HepG2 (cell line): Measurements from ENCODE around the gene STYK1. TPM values are rescaled to one million over a fixed set of nuclear protein-coding genes. Genes with fewer than 3 reads are reported as not detected.

ENCODE experiments used
- ATF7 ChIP-seq, 2 experiments: fragments of 450-650 bp in 1 of 2; sonication (generic) in 1 of 2; formaldehyde crosslinking in 1 of 2; IDR thresholded peaks; 2 replicates each; pipeline versions ENCODE4 v1.4.0 to v1.6.1; 2016 to 2020; ENCODE audit warnings: antibody characterized with exemption in 1 of 2, mild to moderate bottlenecking in 1 of 2, missing genetic modification reagents in 1 of 2
- ELF1 ChIP-seq: sonication (generic); formaldehyde crosslinking; IDR thresholded peaks from 2 replicates; pipeline ENCODE4 v1.4.0; 2020; ENCODE audit warnings: missing genetic modification reagents
- FLYWCH1 ChIP-seq: sonication (generic); formaldehyde crosslinking; IDR thresholded peaks from 2 replicates; pipeline ENCODE4 v1.8.1; 2023; ENCODE audit warnings: mild to moderate bottlenecking, missing genetic modification reagents
- MAFG ChIP-seq: sonication (generic); formaldehyde crosslinking; IDR thresholded peaks from 2 replicates; pipeline ENCODE4 v1.5.1; 2020; ENCODE audit warnings: mild to moderate bottlenecking, missing genetic modification reagents
- NFE2L1 ChIP-seq: sonication (generic); formaldehyde crosslinking; IDR thresholded peaks from 2 replicates; pipeline ENCODE4 v1.4.0; 2020; ENCODE audit warnings: missing genetic modification reagents, mild to moderate bottlenecking, borderline replicate concordance
- SOX6 ChIP-seq, 2 experiments: fragments of 450-650 bp in 1 of 2; sonication (generic) in 1 of 2; formaldehyde crosslinking in 1 of 2; IDR thresholded peaks; 2 replicates each; pipeline versions ENCODE4 v1.4.0 to v1.6.1; 2017 to 2020; ENCODE audit warnings: antibody characterized with exemption in 1 of 2, mild to moderate bottlenecking in 1 of 2, missing genetic modification reagents in 1 of 2
- TGIF2 ChIP-seq: IDR thresholded peaks from 2 replicates; pipeline ENCODE4 v1.6.1; 2016; ENCODE audit warnings: control low read depth, missing compliant biosample characterization
- polyA plus RNA-seq, 8 experiments: library from polyadenylated mRNA; depleted of rRNA in 3 of 8; stranded (reverse) in 7 of 8; unstranded in 1 of 8; fragments of >200 nt; fragmentation: Illumina TruSeq in 4 of 8; extraction: Trizol in 4 of 8; gene quantifications; 2 replicates each; pipeline versions ENCODE4 v1.2.1 to v1.2.3, GENCODE V29; 2011 to 2016; ENCODE audit warnings: low read depth in 4 of 8, missing spikeins in 1 of 8, mixed read lengths in 1 of 8; ENCODE audit not compliant: insufficient read depth in 1 of 8
- total RNA-seq, 5 experiments: library from RNA; depleted of rRNA; stranded (reverse); fragments of >200 nt; fragmentation: Illumina TruSeq; extraction: Trizol; gene quantifications; 2 replicates each; pipeline ENCODE4 v1.2.3, GENCODE V29; 2016; ENCODE audit warnings: low read depth in 1 of 5
- TF ChIP-seq, protein P1 (sequence below), 2 experiments: sonication (generic) in 1 of 2; formaldehyde crosslinking in 1 of 2; IDR thresholded peaks; 2 replicates each; pipeline versions ENCODE4 v1.4.0 to v1.6.1; 2016 to 2020; ENCODE audit warnings: borderline replicate concordance in 1 of 2, low read depth in 1 of 2, mild to moderate bottlenecking in 1 of 2, missing genetic modification reagents in 1 of 2
- TF ChIP-seq, protein P2 (sequence below): sonication (generic); formaldehyde crosslinking; IDR thresholded peaks from 2 replicates; pipeline ENCODE4 v1.8.0; 2022; ENCODE audit warnings: missing genetic modification reagents, mild to moderate bottlenecking, moderate library complexity, borderline replicate concordance
- TF ChIP-seq, protein P3 (sequence below): sonication (generic); formaldehyde crosslinking; IDR thresholded peaks from 2 replicates; pipeline ENCODE4 v1.4.0; 2020; ENCODE audit warnings: missing genetic modification reagents, mild to moderate bottlenecking, borderline replicate concordance
- TF ChIP-seq, protein P4 (sequence below): sonication (generic); formaldehyde crosslinking; IDR thresholded peaks from 2 replicates; pipeline ENCODE4 v1.5.1; 2020; ENCODE audit warnings: mild to moderate bottlenecking, missing genetic modification reagents, moderate library complexity

Gene STYK1
- total and polyA plus RNA-seq, 2 of the 13 experiments (the other 11 are each of a cell fraction or from before 2014, with no cell fraction given), result not detected

GRCh38 chr12:10721651-10722501 is 48.0 kb upstream of the STYK1 start (continued):
- TF ChIP-seq, protein P1, sequence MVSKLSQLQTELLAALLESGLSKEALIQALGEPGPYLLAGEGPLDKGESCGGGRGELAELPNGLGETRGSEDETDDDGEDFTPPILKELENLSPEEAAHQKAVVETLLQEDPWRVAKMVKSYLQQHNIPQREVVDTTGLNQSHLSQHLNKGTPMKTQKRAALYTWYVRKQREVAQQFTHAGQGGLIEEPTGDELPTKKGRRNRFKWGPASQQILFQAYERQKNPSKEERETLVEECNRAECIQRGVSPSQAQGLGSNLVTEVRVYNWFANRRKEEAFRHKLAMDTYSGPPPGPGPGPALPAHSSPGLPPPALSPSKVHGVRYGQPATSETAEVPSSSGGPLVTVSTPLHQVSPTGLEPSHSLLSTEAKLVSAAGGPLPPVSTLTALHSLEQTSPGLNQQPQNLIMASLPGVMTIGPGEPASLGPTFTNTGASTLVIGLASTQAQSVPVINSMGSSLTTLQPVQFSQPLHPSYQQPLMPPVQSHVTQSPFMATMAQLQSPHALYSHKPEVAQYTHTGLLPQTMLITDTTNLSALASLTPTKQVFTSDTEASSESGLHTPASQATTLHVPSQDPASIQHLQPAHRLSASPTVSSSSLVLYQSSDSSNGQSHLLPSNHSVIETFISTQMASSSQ (IDR thresholded peaks at IDR 0.05; ENCODE audit: low read depth), result no peak
- TF ChIP-seq, protein P1 (CRISPR knock-in tag; IDR thresholded peaks at IDR 0.05; ENCODE audit: borderline replicate concordance), result peak; percentile 44; the same call in 1 of the 2 replicates
- TF ChIP-seq NFE2L1 (CRISPR knock-in tag), result no peak
- TF ChIP-seq TGIF2, result peak; percentile 93
- TF ChIP-seq MAFG (CRISPR knock-in tag), result no peak
- TF ChIP-seq FLYWCH1, result 0 out of 2 replicates have a peak, but pooled peaks have one; percentile 31
- TF ChIP-seq, protein P2, sequence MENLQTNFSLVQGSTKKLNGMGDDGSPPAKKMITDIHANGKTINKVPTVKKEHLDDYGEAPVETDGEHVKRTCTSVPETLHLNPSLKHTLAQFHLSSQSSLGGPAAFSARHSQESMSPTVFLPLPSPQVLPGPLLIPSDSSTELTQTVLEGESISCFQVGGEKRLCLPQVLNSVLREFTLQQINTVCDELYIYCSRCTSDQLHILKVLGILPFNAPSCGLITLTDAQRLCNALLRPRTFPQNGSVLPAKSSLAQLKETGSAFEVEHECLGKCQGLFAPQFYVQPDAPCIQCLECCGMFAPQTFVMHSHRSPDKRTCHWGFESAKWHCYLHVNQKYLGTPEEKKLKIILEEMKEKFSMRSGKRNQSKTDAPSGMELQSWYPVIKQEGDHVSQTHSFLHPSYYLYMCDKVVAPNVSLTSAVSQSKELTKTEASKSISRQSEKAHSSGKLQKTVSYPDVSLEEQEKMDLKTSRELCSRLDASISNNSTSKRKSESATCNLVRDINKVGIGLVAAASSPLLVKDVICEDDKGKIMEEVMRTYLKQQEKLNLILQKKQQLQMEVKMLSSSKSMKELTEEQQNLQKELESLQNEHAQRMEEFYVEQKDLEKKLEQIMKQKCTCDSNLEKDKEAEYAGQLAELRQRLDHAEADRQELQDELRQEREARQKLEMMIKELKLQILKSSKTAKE (CRISPR knock-in tag), result peak; percentile 62
- TF ChIP-seq ATF7 (IDR thresholded peaks at IDR 0.05), result no peak; the same call in 1 of the 2 replicates
- TF ChIP-seq ATF7 (CRISPR knock-in tag; IDR thresholded peaks at IDR 0.05), result no peak
- peak; percentile 76 for TF ChIP-seq ELF1 (CRISPR knock-in tag)
- TF ChIP-seq, protein P3, sequence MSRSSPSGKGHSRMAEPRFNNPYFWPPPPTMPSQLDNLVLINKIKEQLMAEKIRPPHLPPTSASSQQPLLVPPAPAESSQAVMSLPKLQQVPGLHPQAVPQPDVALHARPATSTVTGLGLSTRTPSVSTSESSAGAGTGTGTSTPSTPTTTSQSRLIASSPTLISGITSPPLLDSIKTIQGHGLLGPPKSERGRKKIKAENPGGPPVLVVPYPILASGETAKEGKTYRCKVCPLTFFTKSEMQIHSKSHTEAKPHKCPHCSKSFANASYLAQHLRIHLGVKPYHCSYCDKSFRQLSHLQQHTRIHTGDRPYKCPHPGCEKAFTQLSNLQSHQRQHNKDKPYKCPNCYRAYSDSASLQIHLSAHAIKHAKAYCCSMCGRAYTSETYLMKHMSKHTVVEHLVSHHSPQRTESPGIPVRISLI (CRISPR knock-in tag), result peak; percentile 77
- TF ChIP-seq, protein P4, sequence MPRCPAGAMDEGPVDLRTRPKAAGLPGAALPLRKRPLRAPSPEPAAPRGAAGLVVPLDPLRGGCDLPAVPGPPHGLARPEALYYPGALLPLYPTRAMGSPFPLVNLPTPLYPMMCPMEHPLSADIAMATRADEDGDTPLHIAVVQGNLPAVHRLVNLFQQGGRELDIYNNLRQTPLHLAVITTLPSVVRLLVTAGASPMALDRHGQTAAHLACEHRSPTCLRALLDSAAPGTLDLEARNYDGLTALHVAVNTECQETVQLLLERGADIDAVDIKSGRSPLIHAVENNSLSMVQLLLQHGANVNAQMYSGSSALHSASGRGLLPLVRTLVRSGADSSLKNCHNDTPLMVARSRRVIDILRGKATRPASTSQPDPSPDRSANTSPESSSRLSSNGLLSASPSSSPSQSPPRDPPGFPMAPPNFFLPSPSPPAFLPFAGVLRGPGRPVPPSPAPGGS (CRISPR knock-in tag), result 0 out of 2 replicates have a peak, but pooled peaks have one; percentile 45
- TF ChIP-seq SOX6 (IDR thresholded peaks at IDR 0.05), result no peak
- TF ChIP-seq SOX6 (CRISPR knock-in tag; IDR thresholded peaks at IDR 0.05), result peak; percentile 59; the same call in 1 of the 2 replicates
